Measurements from ENCODE around the gene COPS2. TPM values are rescaled to one million over a fixed set of nuclear protein-coding genes. Genes with fewer than 3 reads are reported as not detected.
A peak's percentile ranks its signal among the peaks of the same experiment; 100 is the strongest.
"Not testable (repeated sequence)": the region's sequence is repeated elsewhere in the genome, so short reads cannot be mapped to it uniquely, and the experiment has no call there.

COPS2 gene
- polyA plus RNA-seq (ENCODE audit: insufficient read length in 3 of 3), result 100 to 1,000 TPM; 111 to 122 (median 115) TPM

GRCh38 chr15:49155110-49155833 lies at the start of gene COPS2:
Gene COPS2 (minus strand): TSS chr15:49155599. CDS start chr15:49155578, 21 bp downstream.
- peak; percentile 96 to 98 (median 98) for DNase-seq (ENCODE audit: low read depth in 3 of 3, low spot score in 2 of 3)

DNA sequence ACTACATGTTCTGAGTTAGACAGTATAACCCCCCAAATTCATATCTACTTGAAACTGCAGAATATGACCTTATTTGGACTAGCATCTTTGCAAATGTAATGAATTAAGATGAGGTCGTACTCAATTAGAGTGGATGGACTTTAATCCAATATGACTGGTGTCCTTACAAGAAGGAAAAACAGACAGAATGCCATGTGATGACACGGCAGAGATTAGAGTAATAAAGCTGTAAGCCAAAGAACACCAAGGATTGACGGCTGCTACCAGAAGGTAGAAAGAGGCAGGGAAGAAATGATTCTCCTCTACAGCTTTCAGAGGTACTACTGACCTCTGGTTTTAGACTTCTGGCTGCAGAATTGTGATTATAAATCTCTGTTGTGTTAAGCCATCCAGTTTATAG lies 44.9 kb upstream of the COPS2 start:
- no peak for DNase-seq (ENCODE audit: low read depth in 3 of 3, low spot score in 2 of 3)

DNA sequence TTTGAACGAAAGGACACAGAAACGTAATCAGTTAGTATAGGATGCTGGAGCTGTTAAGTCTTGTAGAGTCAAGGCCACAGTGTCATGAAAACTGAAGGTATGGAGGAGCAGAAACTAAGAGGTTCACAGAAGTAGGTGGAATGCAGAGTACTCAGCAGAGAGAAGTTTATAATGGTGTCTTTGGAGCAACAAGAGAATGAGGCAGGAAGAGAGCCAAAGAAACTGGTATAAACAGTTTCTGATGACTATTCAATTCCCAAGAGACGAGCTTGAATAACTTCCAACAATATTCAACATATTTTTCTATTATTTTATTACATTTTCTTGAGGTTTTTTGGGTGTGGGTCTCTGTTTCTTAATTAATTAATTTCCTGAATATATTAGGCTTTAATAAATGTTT lies 44.3 kb upstream of the COPS2 start:
- no peak for DNase-seq (ENCODE audit: low read depth in 3 of 3, low spot score in 2 of 3)

- no peak for DNase-seq (ENCODE audit: low read depth in 3 of 3, low spot score in 2 of 3)
These were observed 41.5 kb upstream of the COPS2 start for GRCh38 chr15:49196856-49197255.

- DNase-seq (ENCODE audit: low read depth in 3 of 3, low spot score in 2 of 3), result no peak
These were observed 36.5 kb upstream of the COPS2 start for GRCh38 chr15:49191892-49192291.

- DNase-seq (ENCODE audit: low read depth in 3 of 3, low spot score in 2 of 3), result no peak
These were observed 35.2 kb upstream of the COPS2 start for GRCh38 chr15:49190586-49190985.

GRCh38 chr15:49189631-49190030 lies 34.2 kb upstream of the COPS2 start:
- DNase-seq (ENCODE audit: low read depth in 3 of 3, low spot score in 2 of 3), result no peak

GRCh38 chr15:49188933-49189332 lies 33.5 kb upstream of the COPS2 start:
- DNase-seq (ENCODE audit: low read depth in 3 of 3, low spot score in 2 of 3), result no peak

DNA sequence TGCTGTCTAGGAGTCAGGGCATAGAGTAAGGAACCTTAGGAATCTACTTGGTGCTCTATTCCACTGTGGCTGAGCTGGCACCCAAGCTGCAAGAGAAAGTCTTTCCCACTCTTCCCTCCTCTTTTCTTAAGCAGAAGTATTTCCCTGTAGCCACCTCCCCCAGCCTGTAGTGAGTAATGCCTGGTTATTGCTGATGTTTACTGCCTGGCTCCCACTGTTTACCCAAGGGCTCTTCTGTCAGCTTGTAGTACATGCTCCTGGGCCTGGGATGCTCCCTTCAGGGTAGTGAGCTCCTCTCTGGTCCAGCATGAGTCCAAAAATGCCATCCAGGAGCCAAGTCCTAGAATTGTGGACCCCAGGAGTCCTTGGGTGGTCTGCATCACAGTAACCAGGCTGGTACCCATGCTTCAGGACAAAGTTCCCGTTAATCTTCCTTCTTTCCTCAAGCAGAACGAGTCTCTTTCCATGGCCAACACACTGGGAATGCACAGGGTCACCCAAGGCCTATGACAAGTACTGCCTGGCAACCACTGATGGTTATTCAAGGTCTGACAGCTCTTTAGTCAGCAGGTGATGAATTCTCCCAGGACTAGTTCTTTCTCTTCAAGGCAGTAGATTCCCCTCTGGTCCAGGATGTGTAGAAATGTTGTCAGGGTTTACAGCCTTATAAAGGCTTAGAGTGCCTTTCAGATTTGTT lies 32.3 kb upstream of the COPS2 start:
- DNase-seq (ENCODE audit: low read depth in 3 of 3, low spot score in 2 of 3), result no peak

DNA sequence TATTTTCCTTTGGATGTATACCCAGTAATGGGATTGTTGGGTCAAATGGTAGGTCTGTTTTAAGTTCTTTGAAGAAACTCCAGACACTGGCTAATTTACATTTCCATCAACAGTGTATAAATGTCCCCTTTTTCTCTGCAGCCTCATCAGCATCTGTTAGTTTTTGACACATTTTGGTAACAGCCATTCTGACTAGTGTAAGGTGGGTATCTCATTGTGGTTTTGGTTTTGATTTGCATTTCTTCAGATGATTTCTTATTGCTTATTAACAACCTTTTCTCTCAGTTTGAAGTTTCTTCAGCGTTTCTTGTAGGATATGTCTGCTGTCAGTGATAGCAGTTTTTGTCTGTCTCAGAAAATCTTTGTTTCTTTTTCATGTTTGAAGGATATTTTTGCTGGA lies 30.1 kb upstream of the COPS2 start:
- DNase-seq (ENCODE audit: low read depth in 3 of 3, low spot score in 2 of 3), result no peak

DNA sequence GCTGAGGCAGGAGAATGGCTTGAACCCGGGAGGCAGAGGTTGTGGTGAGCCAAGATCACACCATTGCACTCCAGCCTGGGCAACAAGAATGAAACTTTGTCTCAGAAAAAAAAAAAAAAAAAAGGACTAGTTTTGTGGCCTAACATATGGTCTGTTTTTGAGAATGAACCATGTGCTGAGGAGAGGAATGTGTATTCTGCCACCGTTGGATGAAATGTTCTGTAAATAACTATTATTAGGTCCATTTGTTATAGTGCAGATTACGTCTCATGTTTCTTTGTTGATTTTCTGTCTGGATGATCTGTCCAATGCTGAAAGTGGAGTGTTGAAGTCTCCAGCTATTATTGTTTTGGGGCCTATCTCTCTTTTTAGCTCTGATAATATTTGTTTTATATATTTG lies 28.3 kb upstream of the COPS2 start:
- DNase-seq (ENCODE audit: low read depth in 3 of 3, low spot score in 2 of 3), result not testable (repeated sequence)

GRCh38 chr15:49182128-49182527 lies 26.7 kb upstream of the COPS2 start:
- DNase-seq (ENCODE audit: low read depth in 3 of 3, low spot score in 2 of 3), result no peak

- no peak for DNase-seq (ENCODE audit: low read depth in 3 of 3, low spot score in 2 of 3)
These were observed 24.2 kb upstream of the COPS2 start for GRCh38 chr15:49179433-49180190.

DNA sequence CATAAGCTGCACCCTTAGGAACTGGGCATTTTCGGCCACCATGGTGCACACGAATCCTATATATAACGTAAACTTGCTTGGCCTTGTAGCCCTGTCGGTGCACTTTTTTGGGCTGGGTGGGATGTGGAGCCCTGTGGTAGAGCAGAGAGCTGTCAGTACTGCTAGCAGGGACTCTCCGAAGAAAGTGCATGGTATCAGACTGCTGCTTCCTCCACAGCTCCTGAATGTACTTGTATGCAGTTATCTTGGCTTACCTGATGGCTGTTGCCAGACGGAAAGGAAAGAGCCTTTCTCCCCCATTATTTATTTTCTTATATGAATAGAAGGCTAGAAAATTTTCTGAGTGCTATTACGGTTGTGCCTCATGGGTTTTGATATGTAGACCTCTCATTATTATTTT lies 23.1 kb upstream of the COPS2 start:
- DNase-seq (ENCODE audit: low read depth in 3 of 3, low spot score in 2 of 3), result no peak

DNA sequence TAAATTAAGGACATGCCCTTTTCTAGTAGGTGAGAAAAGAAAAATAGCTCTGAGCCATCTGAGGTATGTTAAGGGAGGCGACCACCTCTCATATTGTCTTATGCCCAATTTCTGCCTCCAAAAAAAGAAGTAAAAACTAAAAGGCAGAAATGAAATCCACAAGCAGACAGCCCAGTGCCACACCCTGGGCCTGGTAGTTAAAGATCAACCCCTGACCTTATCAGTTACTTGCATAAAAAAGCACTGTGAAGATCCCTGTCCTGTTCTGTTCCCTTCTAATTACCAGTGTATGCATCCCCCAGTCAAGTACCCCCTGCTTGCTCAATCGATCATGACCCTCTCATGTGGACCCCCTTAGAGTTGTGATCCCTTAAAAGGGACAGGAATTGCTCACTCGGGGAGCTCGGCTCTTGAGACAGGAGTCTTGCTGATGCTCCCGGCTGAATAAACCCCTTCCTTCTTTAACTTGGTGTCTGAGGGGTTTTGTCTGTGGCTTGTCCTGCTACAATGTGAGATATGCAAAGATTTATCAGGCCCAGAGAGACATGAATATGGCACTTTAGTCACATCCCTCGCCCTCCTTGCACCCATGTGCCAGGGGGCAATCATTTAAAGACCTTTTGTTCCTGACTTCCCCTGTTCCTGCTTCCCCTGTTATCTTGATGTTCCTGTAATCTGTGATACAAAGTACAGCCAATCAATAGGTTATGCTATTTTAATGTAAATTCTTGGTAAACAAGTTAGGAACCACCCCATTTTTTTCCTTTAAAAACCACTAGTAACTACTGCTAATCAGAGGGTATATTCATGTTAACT lies 20.4 kb upstream of the COPS2 start:
- not testable (repeated sequence) for DNase-seq (ENCODE audit: low read depth in 3 of 3, low spot score in 2 of 3)

DNA sequence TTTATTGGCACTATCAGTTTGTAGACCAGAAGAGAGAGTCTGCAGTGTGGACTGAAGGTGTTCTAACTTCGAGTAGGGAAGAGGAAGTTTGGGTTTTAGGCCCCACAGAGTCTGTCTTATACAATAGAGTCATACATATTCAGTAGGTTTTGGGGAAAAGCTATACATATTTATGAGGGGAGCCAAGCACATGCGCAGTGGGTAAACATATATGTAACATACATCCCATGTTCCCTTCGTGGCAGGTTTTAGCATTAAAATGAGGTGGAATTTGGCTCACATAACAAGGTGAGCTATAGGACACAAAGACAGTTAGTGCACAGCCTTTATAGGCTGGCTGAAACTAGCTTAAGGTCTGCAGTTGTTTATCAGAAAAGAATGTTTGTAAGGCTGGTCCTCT lies 19.5 kb upstream of the COPS2 start:
- DNase-seq (ENCODE audit: low read depth in 3 of 3, low spot score in 2 of 3), result no peak

- no peak for DNase-seq (ENCODE audit: low read depth in 3 of 3, low spot score in 2 of 3)
These were observed 16.4 kb upstream of the COPS2 start for GRCh38 chr15:49171790-49172189.

DNA sequence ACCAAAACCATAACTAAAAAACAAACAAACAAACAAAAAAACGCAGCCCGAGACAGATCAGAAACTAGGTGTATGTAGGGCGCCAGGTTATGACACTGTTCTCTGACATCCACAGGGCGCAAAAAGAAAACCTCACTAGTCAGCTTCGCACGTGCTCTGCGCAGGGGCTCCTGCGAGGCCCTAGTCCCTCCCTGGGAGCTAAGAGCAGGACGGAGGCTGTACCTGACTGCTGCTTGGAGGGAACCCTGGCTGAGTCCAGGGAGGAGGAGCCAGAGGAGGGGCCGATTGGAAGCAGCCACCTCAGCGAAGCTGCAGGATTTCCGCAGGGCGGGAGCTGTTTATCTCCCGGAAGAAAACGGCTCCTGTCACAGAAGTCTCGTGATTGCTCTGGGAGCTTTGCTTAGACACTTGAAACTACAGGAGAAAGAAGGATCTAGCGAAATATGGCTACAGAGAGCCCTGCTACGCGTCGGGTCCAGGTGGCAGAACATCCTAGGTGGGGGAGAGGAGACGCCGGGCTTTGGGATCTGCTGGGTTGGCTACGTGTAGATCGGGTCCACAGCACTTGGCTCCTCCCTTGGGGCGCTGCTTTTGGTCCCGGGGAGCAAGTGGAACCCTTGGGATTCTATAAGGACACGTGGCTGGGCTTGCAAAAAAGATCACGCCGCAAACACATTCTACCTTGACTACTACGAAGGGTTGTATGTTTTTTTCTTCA lies 14.6 kb upstream of the COPS2 start, which contains the start of gene GALK2:
Gene GALK2 (plus strand): TSS at position 368 of the 718 bp plus-strand sequence. CDS start 76 bp downstream, at position 444.
- DNase-seq (ENCODE audit: low read depth in 3 of 3, low spot score in 2 of 3), result peak in 2 of 3 donors; percentile 65 to 79

DNA sequence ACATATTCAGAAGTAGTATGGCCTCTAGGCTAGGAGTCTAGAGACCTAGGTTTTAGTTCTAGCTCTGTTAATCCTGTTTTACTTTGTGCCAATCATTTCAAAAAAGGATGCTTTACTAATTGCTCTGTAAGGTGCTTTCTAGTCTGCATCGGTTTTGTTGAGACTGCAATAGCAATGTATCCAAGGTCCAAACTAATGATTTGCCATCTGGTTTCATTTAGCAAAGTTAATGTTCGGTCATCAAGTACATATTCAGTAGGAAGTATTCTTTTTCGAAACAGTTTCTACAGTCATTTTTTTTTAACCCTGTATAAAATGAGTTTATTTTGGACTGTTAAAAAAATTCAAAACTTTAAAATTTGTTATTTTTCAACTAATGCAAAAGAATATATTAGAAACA lies 12.6 kb upstream of the COPS2 start:
- no peak for DNase-seq (ENCODE audit: low read depth in 3 of 3, low spot score in 2 of 3)

DNA sequence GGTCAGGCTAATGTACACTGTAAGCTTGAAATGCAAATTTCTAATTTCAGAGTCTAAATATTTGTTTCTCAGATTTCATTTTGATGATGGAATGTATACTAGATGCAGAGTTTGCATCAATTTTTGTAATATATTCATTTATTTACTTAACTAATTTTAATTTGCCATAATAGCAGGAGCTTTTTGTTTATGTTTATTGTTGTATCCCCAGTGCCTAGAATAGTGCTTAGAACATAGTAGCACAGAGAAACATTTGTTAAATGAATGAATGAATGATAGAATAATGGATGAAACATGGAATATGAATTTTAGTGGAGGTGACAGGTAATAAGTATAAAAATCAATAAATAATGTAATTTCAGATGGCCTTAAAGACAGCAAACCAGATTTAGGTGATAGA lies 9.5 kb upstream of the COPS2 start:
- DNase-seq (ENCODE audit: low read depth in 3 of 3, low spot score in 2 of 3), result no peak
